NB4 (cell line): ENCODE data around the gene REEP1.

Source experiments
- DNase-seq: peaks from one replicate; pipeline ENCODE4 v3.0.0; 2010; ENCODE audit warnings: low read depth
- H3K4me3 ChIP-seq: one replicate; pipeline ENCODE4 v1.5.1; 2011; ENCODE audit warnings: mild to moderate bottlenecking, low read depth, low read length, moderate library complexity
- MYC ChIP-seq: IDR thresholded peaks from 2 replicates; pipeline ENCODE4 v1.6.1; 2011; ENCODE audit warnings: low read depth, low read length
- POLR2A ChIP-seq: IDR thresholded peaks from 2 replicates; pipeline ENCODE4 v1.6.1; 2011; ENCODE audit warnings: mild to moderate bottlenecking; ENCODE audit not compliant: insufficient read length; ENCODE audit errors: extremely low read depth
- TF ChIP-seq, protein P1 (sequence below): IDR thresholded peaks from one replicate; pipeline ENCODE4 v1.5.1; 2012; ENCODE audit warnings: low read depth, low read length
- TF ChIP-seq, protein P2 (sequence below): IDR thresholded peaks from 2 replicates; pipeline ENCODE4 v1.6.1; 2011; ENCODE audit warnings: low read depth, low read length

The REEP1 gene

DNA sequence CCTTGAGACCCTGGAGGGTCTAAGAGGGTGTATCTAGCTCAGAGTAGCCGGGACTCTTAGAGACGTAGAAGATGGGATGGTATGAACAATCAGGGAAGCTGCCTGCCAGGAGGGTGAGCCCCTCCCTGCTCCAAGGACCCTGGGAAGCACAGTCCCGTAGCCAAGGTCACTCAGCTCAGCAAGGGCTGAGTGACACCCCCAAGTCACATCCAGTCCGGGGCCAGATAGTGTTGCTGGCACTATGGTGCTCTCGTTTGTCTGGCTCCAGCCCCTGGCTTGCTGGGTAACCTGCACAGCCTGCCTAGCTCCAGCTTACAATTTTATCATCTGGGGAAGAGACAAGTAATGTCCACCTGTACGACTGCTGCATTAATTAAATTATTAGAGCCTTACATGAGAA is 22.3 kb downstream of the REEP1 start:
- no peak overlapping the region for H3K4me3 ChIP-seq
- TF ChIP-seq, protein P1, sequence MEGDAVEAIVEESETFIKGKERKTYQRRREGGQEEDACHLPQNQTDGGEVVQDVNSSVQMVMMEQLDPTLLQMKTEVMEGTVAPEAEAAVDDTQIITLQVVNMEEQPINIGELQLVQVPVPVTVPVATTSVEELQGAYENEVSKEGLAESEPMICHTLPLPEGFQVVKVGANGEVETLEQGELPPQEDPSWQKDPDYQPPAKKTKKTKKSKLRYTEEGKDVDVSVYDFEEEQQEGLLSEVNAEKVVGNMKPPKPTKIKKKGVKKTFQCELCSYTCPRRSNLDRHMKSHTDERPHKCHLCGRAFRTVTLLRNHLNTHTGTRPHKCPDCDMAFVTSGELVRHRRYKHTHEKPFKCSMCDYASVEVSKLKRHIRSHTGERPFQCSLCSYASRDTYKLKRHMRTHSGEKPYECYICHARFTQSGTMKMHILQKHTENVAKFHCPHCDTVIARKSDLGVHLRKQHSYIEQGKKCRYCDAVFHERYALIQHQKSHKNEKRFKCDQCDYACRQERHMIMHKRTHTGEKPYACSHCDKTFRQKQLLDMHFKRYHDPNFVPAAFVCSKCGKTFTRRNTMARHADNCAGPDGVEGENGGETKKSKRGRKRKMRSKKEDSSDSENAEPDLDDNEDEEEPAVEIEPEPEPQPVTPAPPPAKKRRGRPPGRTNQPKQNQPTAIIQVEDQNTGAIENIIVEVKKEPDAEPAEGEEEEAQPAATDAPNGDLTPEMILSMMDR, result no peak

DNA sequence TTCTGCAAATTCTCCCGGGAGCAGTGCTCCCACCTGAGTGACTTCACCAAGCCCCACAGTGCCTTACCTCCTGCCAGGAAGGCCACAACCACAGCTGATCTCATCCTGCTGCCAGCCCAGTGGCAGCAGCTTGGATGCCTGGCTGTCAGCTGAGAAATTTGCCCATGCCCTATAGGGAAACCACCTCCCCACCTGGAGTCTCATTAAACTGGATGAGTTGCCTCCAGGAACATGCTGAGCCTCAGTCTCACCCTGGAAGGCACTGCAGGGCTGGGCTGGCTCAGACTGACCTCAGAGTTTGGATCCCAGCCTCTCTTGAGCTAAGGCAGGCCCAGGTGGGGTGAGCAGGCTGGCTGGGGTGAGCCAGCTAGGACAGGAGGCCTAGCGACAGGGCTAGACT is 23.3 kb downstream of the REEP1 start:
- DNase-seq, result no peak
- no peak overlapping the region for H3K4me3 ChIP-seq
- TF ChIP-seq, protein P1, result no peak
- TF ChIP-seq, protein P2, sequence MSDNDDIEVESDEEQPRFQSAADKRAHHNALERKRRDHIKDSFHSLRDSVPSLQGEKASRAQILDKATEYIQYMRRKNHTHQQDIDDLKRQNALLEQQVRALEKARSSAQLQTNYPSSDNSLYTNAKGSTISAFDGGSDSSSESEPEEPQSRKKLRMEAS, result no peak
- no peak for TF ChIP-seq POLR2A
- TF ChIP-seq MYC, result no peak

More for the DNA sequence above, 22.3 kb downstream of the REEP1 start:
- no peak for DNase-seq

DNA sequence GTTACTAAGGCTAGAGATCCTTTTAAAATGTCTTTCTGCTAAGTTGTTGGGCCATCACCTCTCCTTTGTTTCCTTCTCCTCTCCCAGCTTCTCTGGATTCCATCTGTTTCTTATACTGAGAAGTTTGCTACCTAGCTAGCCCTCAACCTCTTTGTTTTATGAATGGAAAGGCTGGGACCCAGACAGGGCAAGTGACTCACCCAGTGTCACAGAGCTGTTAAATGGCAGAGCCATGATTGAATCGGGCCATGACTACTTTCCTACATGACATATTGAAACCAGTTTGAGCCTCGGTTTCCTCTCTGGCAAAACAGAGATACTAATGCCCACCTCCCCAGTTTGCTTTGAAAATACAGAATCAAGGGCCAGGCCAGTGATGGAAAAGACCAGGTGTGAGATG is 24.1 kb downstream of the REEP1 start:
- DNase-seq, result no peak
- TF ChIP-seq, protein P2, result no peak
- TF ChIP-seq POLR2A (no peak), MYC (no peak)
- TF ChIP-seq, protein P1, result no peak
- no peak overlapping the region for H3K4me3 ChIP-seq

DNA sequence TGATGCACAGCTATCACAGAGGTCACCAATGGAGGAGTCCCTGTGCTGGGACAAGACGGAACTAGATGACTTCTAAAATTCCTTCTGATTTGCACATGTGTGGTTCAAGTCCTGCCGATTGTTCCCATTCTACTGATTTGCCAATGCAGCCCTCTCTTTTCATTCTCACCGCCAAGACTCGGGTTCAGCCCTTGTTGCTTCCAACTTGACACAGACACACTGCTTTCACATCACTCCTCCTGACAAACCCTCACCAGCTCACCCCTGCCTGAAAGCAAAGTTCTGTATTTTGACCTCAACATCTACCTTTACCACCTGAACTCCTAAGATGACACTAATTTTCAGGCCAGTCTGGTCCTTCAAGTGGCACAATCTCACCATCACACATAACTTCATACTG is 25.5 kb downstream of the REEP1 start:
- TF ChIP-seq, protein P1, result no peak
- TF ChIP-seq POLR2A (no peak), MYC (no peak)
- TF ChIP-seq, protein P2, result no peak
- DNase-seq, result no peak
- no peak overlapping the region for H3K4me3 ChIP-seq

DNA sequence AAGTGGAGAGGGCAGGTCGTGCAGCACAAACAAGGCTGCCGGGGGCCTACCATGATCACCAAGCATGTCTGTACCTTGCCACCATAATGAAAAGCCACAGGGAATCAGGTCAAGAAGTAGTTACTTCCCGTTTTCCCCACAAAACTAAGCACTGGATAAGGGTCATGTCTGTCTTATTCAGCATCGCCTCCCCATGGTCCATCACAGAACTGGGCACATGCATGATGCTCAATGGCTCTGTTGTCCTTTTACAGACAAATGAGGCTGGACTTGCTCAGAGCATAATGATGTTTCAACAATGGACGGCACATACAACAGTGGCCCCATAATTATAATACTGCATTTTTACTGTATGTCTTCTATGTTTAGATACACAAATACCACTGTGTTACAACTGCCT is 27.5 kb downstream of the REEP1 start:
- no peak overlapping the region for H3K4me3 ChIP-seq
- peak; percentile 19 for DNase-seq
- TF ChIP-seq, protein P2, result no peak
- TF ChIP-seq MYC (no peak), POLR2A (no peak)
- TF ChIP-seq, protein P1, result no peak

DNA sequence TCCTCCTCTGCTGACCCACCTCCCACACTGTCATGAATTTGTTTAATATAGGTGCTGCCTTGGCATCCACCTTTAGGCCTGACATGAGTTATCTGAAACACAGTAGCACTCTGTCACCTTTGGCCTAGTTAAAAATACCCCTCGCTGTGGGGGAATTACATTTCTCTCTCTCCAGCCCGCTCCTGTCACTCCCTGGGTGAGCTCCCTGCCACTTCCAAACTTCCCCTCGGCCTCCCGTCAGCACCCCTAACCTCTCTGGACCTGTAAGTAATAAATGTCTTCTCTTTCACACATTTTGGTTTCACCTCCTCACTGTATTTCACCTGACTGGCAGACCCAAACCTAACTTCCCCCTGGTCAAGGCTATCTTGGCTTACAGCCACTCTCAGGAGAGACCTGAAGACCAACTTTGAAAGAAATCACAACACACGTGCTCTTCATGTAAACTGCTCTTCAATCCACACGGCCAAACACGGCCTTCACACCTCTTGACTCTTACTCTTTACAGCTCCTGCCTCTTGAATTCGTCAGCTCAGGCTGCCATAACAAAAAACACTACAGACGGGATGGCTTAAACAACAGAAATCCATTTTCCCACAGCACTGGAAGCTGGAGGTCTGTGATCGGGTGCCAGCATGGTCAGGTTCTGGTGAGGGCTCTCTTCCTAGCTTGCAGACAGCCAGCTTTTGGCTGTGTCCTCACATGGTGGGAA is 28.3 kb downstream of the REEP1 start:
- no peak for DNase-seq
- TF ChIP-seq, protein P1, result no peak
- no peak for TF ChIP-seq POLR2A
- TF ChIP-seq, protein P2, result no peak
- no peak for TF ChIP-seq MYC
- H3K4me3 ChIP-seq, result no peak overlapping the region
